Measurements from ENCODE around the gene NTM.

NTM gene

GRCh38 chr11:131561972-131562371, 191.6 kb downstream of the NTM start:
- no peak for DNase-seq

GRCh38 chr11:131568318-131568717, 197.9 kb downstream of the NTM start:
- DNase-seq = no peak

- no peak for DNase-seq
Measured at GRCh38 chr11:131571571-131571970, 201.2 kb downstream of the NTM start.

GRCh38 chr11:131572423-131572822, 202.0 kb downstream of the NTM start:
- no peak for DNase-seq

- DNase-seq = no peak
Measured at GRCh38 chr11:131579932-131580387, 209.5 kb downstream of the NTM start.

GRCh38 chr11:131580476-131580875, 210.1 kb downstream of the NTM start:
- DNase-seq = no peak

GRCh38 chr11:131581046-131581445, 210.6 kb downstream of the NTM start:
- no peak for DNase-seq

GRCh38 chr11:131582021-131582525, 211.7 kb downstream of the NTM start:
- no peak for DNase-seq

GRCh38 chr11:131583421-131583820, 213.0 kb downstream of the NTM start:
- DNase-seq = no peak

- DNase-seq = no peak
Measured at GRCh38 chr11:131583938-131584337, 213.5 kb downstream of the NTM start.

- no peak for DNase-seq
Measured at GRCh38 chr11:131584785-131585592, 214.6 kb downstream of the NTM start.

- DNase-seq = no peak
Measured at GRCh38 chr11:131588057-131588456, 217.6 kb downstream of the NTM start.

- DNase-seq = no peak
Measured at GRCh38 chr11:131591051-131591461, 220.6 kb downstream of the NTM start.

GRCh38 chr11:131592152-131592551, 221.7 kb downstream of the NTM start:
- no peak for DNase-seq

- no peak for DNase-seq
Measured at GRCh38 chr11:131592734-131593133, 222.3 kb downstream of the NTM start.

- no peak for DNase-seq
Measured at GRCh38 chr11:131593301-131593700, 222.9 kb downstream of the NTM start.

GRCh38 chr11:131595797-131596196, 225.4 kb downstream of the NTM start:
- no peak for DNase-seq

GRCh38 chr11:131597890-131598289, 227.5 kb downstream of the NTM start:
- no peak for DNase-seq

- DNase-seq = no peak
Measured at GRCh38 chr11:131598305-131598704, 227.9 kb downstream of the NTM start.

GRCh38 chr11:131599285-131599684, 228.9 kb downstream of the NTM start:
- no peak for DNase-seq

- DNase-seq = no peak
Measured at GRCh38 chr11:131600628-131601027, 230.2 kb downstream of the NTM start.

- no peak for DNase-seq
Measured at GRCh38 chr11:131601586-131601985, 231.2 kb downstream of the NTM start.

GRCh38 chr11:131602431-131602830, 232.0 kb downstream of the NTM start:
- no peak for DNase-seq

- no peak for DNase-seq
Measured at GRCh38 chr11:131606811-131607335, 236.5 kb downstream of the NTM start.

- no peak for DNase-seq
Measured at GRCh38 chr11:131609337-131609736, 238.9 kb downstream of the NTM start.

All from NCI-H1436 (cell line).